GM19035 (cell line): Measurements from ENCODE around the gene RASL10A.
"Not testable (repeated sequence)": the region's sequence is repeated elsewhere in the genome, so short reads cannot be mapped to it uniquely, and the experiment has no call there.

Experiments used
- ATAC-seq: cut with Tn5 transposase; IDR thresholded peaks from one replicate; pipeline ENCODE4 v1.9.1; 2021; ENCODE audit not compliant: unreplicated experiment

The RASL10A gene

GRCh38 chr22:29315286-29316140 lies at the start of gene RASL10A:
TSS of gene RASL10A (minus strand) at chr22:29315697. CDS start at chr22:29315246, 451 bp downstream.
- no peak for ATAC-seq

GRCh38 chr22:29359469-29359868 lies 44.0 kb upstream of the RASL10A start:
- ATAC-seq = no peak

- ATAC-seq = not testable (repeated sequence)
These were observed 41.8 kb upstream of the RASL10A start for GRCh38 chr22:29357193-29357890.

- ATAC-seq = no peak
These were observed 38.4 kb upstream of the RASL10A start for GRCh38 chr22:29353860-29354259.

DNA sequence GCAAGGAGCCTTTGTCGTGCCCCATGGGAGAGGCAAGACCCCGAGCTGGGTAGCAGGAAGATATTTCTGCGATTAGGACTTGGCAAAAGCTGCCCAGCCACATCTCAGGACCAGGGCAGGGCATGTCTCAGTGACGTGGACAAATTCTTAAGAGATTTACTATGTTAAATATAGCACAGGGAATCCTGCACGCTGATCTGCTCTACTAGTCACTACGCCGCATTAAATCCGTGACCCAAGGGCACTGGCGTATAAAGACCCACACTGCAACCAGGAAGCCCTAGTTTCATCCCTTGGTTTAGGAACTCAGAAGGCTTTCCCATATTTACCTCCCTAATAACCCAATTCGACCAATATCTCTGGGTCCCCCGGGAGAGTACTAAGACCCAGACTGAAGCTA lies 37.8 kb upstream of the RASL10A start:
- no peak for ATAC-seq

GRCh38 chr22:29352778-29353177 lies 37.3 kb upstream of the RASL10A start:
- ATAC-seq = no peak

DNA sequence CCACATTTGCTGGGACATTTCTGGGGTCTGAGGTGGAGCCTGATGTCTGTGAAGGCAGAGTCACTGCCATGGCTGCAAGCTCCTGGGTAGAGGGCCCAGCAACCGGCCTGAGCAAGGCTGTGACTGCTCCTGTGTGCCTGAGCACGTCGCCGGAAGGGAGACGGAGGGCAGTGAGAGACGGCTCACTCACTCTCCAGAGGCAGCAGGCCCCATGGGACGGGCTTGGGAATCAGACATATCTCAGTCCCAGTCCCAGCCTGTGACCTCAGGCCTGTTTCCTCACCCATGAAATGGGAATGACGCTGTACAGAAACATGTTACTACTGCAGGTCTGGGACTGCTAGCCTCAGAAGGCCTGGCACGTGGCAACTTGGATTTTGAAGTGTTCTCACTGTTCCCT lies 36.4 kb upstream of the RASL10A start:
- ATAC-seq = no peak

DNA sequence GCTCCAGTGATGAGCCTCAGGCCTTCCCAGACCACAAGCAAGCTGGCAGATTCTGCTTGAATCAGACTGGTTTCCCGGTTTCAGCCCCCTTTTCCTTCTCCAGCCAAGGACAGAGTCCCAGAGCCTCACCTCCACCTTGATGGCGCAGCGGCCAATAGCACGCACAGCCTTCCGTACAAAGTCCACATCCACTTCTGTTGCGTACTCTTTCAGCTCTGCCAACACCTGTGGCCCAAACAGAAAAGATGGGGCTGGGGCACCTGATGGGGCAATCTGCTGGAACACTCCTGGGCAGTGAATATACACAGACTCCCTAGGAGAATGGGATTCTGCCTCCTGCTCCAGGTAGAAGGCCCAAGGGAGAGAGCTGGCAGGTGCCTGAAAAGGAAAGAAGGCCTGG lies 35.5 kb upstream of the RASL10A start:
- ATAC-seq = no peak

DNA sequence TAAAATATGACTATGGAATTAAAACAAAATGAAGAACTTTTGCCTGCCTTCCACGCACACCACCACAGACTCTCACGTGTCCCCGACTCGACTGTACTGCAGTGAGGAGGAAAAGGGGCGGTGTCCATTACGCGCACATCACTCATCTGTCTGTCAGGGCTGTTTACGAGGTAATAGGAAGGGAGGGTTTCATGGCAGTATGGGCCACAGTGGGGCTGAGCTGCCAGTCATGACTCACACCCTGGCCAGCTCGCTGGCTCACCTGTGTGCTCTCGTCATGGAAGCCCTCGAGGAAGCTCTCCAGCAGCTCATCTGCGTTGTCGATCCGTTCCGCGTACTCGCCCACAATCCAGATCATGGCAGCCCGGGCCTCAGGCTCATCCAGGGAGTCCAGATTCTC lies 33.5 kb upstream of the RASL10A start:
- no peak for ATAC-seq

DNA sequence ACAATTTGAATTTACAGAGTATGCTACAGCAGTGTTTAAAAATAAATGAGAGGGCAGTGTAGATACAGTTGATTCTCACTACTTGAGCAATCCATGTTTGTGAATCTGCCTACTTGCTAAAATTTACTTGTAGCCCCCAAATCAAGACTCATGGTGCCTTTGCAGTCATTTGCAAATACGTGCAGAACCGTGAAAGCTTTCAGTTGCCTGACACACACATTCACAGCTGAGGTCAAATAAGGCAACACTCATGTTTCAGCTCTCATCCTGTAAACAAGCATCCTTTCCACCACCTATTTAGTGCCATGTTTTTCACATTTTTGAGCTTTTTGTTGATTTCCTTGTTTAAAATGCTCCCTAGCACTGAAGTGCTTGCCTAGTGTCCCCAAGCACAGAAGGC lies 32.5 kb upstream of the RASL10A start:
- ATAC-seq = no peak

- ATAC-seq = no peak
These were observed 31.2 kb upstream of the RASL10A start for GRCh38 chr22:29346659-29347058.

DNA sequence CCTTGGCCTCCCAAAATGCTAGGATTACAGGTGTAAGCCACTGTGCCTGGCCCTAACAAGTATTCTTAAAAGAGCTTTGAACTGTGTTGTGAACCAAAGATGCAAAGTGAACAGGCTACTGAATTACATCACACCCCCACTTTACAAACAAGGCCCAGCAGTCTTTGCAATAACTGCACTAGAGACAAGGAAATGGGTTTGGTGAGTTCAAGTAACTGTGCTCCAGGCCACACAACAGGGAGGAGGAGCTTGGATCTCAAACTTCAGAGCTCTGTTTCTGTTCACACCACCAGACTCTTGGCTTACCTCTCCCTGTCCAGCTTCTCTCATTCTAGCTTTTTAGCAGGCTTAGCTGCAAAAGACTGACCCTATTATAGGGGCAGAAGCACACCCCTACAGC lies 30.4 kb upstream of the RASL10A start:
- no peak for ATAC-seq

- not testable (repeated sequence) for ATAC-seq
These were observed 29.4 kb upstream of the RASL10A start for GRCh38 chr22:29344889-29345288.

GRCh38 chr22:29344137-29344536 lies 28.6 kb upstream of the RASL10A start:
- no peak for ATAC-seq

GRCh38 chr22:29343313-29343805 lies 27.9 kb upstream of the RASL10A start:
- no peak for ATAC-seq

DNA sequence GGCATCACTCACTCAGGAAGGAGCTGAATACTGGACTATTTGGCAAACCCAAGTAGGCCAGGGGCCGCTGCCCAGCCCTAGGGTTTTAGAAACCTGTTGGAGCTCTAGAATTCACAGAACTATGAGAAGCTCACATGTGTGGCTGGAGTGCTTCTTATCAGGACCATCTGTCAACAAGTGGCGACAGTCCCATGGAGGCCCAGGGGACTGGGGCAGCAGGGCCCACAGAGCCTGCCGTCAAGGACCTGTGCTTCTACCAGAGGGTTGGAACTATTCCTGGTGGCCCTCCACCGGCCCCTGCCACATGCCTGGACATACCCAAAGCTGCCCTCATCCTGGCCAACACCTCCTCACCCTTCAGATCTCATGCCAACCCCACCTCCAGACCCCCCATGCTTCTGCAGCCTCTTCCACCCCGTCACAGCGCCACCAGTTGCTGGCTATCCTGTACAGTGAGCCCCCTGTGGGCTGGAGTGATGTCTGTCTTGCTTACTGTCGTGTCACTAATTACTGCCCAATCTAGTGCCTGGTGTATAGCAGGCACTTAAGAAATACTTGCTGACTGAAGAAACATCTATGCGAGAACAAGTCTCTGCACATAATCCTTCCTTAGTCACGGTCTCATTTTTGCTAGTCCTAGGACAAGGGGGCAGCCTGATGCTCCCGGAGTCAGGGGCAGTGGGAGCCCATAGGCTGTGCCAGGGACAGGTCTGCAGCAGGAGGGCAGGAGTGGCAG lies 27.2 kb upstream of the RASL10A start:
- no peak for ATAC-seq

DNA sequence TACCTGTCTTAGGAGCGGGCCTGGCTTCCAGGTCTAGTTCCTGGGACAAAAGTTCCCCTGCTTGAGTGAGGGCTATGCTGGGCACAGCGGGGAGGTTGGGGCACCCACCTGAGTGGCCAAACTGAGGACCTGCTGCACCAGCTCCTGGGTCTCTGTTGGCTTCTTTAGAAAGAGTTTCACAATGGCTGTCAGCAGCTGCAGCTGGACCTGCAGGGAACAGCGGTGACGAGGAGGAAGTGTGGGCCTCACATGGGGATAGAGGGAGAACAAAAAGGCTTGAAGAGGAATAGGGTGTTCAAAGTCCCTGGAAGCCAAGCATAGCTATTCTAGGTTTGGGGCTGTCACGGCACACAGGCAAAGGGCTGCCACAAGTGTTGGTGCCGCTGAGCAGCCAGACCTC lies 26.7 kb upstream of the RASL10A start:
- ATAC-seq = no peak

- ATAC-seq = no peak
These were observed 26.3 kb upstream of the RASL10A start for GRCh38 chr22:29341849-29342127.

- ATAC-seq = no peak
These were observed 25.8 kb upstream of the RASL10A start for GRCh38 chr22:29341056-29341848.

GRCh38 chr22:29340566-29340965 lies 25.1 kb upstream of the RASL10A start:
- ATAC-seq = no peak
